HepG2 (cell line): ENCODE results near the gene TTPAL. TPM values are rescaled to one million over a fixed set of nuclear protein-coding genes. Genes with fewer than 3 reads are reported as not detected.

Source experiments
- AGO2 ChIP-seq: fragments of 200-400 bp; formaldehyde crosslinking; optimal IDR thresholded peaks from 2 replicates; pipeline ENCODE3; 2017; ENCODE audit warnings: mild to moderate bottlenecking, low read depth, low read length, moderate library complexity
- AHR ChIP-seq: IDR thresholded peaks from 2 replicates; pipeline ENCODE4 v1.6.1; 2018; ENCODE audit warnings: missing genetic modification reagents, missing compliant biosample characterization
- ASH2L ChIP-seq: fragments of 300-600, 200-600 bp; sonication (generic); IDR thresholded peaks from 2 replicates; pipeline ENCODE4 v1.7.0; 2017; ENCODE audit warnings: low read depth, mild to moderate bottlenecking, moderate library complexity, mixed read lengths, low read length; ENCODE audit not compliant: insufficient read length
- ATF2 ChIP-seq: sonication (generic); formaldehyde crosslinking; IDR thresholded peaks from 2 replicates; pipeline ENCODE4 v1.4.0; 2020; ENCODE audit warnings: missing genetic modification reagents
- ATF7-NPFF ChIP-seq: sonication (generic); formaldehyde crosslinking; IDR thresholded peaks from 2 replicates; pipeline ENCODE4 v1.8.1; 2023; ENCODE audit warnings: mild to moderate bottlenecking, low read depth, missing genetic modification reagents, moderate library complexity
- BATF2 ChIP-seq: sonication (generic); formaldehyde crosslinking; IDR thresholded peaks from 2 replicates; pipeline ENCODE4 v1.8.0; 2022; ENCODE audit warnings: mild to moderate bottlenecking, missing genetic modification reagents, moderate library complexity
- FOXJ3 ChIP-seq: sonication (generic); formaldehyde crosslinking; IDR thresholded peaks from 2 replicates; pipeline ENCODE4 v1.4.0; 2020; ENCODE audit warnings: missing genetic modification reagents, mild to moderate bottlenecking, borderline replicate concordance
- REL ChIP-seq: sonication (generic); formaldehyde crosslinking; conservative IDR thresholded peaks from 2 replicates; pipeline ENCODE4 v1.8.0; 2022; ENCODE audit warnings: mild to moderate bottlenecking, missing genetic modification reagents, moderate library complexity
- RORA ChIP-seq: sonication (generic); formaldehyde crosslinking; IDR thresholded peaks from 2 replicates; pipeline ENCODE4 v1.5.0; 2020; ENCODE audit warnings: mild to moderate bottlenecking, missing genetic modification reagents, moderate library complexity
- SMARCC2 ChIP-seq: fragments of 450-650 bp; IDR thresholded peaks from 2 replicates; pipeline ENCODE4 v1.6.1; 2017; ENCODE audit warnings: antibody characterized with exemption, mild to moderate bottlenecking
- SPEN ChIP-seq: sonication (generic); formaldehyde crosslinking; IDR thresholded peaks from 2 replicates; pipeline ENCODE4 v1.5.1; 2020; ENCODE audit warnings: low read depth, mild to moderate bottlenecking, missing genetic modification reagents
- TFDP1 ChIP-seq: IDR thresholded peaks from 2 replicates; pipeline ENCODE4 v1.6.1; 2016; ENCODE audit warnings: missing compliant biosample characterization, missing genetic modification reagents, borderline replicate concordance
- ZNF292 ChIP-seq: sonication (generic); formaldehyde crosslinking; IDR thresholded peaks from 2 replicates; pipeline ENCODE4 v1.8.1; 2022; ENCODE audit warnings: mild to moderate bottlenecking, low read depth, missing genetic modification reagents, borderline replicate concordance
- ZNF569 ChIP-seq: sonication (generic); formaldehyde crosslinking; IDR thresholded peaks from 2 replicates; pipeline ENCODE4 v1.5.0; 2020; ENCODE audit warnings: mild to moderate bottlenecking, missing genetic modification reagents, moderate library complexity, borderline replicate concordance
- polyA plus RNA-seq, 8 experiments: library from polyadenylated mRNA; depleted of rRNA in 3 of 8; stranded (reverse) in 7 of 8; unstranded in 1 of 8; fragments of >200 nt; fragmentation: Illumina TruSeq in 4 of 8; extraction: Trizol in 4 of 8; gene quantifications; 2 replicates each; pipeline versions ENCODE4 v1.2.1 to v1.2.3, GENCODE V29; 2011 to 2016; ENCODE audit warnings: low read depth in 4 of 8, missing spikeins in 1 of 8, mixed read lengths in 1 of 8; ENCODE audit not compliant: insufficient read depth in 1 of 8
- total RNA-seq, 5 experiments: library from RNA; depleted of rRNA; stranded (reverse); fragments of >200 nt; fragmentation: Illumina TruSeq; extraction: Trizol; gene quantifications; 2 replicates each; pipeline ENCODE4 v1.2.3, GENCODE V29; 2016; ENCODE audit warnings: low read depth in 1 of 5
- TF ChIP-seq, protein P1 (sequence below): sonication (generic); formaldehyde crosslinking; IDR thresholded peaks from one replicate; pipeline ENCODE4 v1.5.1; 2020; ENCODE audit warnings: mild to moderate bottlenecking, missing genetic modification reagents; ENCODE audit errors: not compliant biosample characterization

Gene TTPAL
- total and polyA plus RNA-seq, 2 of the 13 experiments (the other 11 are each of a cell fraction or from before 2014, with no cell fraction given): 4.3 to 18.8 TPM

DNA sequence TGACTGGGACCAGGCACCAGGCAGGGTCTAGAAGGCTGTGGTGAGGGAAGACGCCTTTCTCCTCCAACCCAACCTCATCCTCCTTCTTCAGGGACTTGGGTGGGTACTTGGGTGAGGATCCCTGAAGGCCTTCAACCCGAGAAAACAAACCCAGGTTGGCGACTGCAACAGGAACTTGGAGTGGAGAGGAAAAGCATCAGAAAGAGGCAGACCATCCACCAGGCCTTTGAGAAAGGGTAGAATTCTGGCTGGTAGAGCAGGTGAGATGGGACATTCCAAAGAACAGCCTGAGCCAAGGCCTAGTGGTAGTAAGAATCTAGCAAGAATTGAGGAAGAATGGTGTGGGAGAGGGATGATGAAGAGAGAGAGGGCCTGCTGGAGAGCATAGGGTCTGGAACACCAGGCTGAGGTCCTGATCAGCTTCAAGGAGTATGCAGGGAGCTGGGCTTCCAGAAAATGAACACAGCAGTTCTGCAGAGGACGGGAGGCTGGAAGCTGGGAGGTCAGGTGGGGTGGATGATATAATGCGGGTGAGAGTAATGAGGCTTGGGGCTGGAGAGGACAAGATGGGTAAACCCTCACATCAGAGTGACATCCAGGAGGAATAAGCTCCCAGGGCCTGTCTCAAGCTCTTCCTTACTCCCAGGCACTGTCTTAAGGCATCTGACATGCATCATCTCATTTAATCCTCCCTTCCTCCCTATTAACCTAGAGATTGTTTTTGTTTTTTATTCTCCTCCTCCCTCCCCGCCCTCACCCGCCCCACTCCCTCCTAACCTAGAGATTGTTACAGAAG, 45.2 kb upstream of the TTPAL start (continued):
- TF ChIP-seq, protein P1, sequence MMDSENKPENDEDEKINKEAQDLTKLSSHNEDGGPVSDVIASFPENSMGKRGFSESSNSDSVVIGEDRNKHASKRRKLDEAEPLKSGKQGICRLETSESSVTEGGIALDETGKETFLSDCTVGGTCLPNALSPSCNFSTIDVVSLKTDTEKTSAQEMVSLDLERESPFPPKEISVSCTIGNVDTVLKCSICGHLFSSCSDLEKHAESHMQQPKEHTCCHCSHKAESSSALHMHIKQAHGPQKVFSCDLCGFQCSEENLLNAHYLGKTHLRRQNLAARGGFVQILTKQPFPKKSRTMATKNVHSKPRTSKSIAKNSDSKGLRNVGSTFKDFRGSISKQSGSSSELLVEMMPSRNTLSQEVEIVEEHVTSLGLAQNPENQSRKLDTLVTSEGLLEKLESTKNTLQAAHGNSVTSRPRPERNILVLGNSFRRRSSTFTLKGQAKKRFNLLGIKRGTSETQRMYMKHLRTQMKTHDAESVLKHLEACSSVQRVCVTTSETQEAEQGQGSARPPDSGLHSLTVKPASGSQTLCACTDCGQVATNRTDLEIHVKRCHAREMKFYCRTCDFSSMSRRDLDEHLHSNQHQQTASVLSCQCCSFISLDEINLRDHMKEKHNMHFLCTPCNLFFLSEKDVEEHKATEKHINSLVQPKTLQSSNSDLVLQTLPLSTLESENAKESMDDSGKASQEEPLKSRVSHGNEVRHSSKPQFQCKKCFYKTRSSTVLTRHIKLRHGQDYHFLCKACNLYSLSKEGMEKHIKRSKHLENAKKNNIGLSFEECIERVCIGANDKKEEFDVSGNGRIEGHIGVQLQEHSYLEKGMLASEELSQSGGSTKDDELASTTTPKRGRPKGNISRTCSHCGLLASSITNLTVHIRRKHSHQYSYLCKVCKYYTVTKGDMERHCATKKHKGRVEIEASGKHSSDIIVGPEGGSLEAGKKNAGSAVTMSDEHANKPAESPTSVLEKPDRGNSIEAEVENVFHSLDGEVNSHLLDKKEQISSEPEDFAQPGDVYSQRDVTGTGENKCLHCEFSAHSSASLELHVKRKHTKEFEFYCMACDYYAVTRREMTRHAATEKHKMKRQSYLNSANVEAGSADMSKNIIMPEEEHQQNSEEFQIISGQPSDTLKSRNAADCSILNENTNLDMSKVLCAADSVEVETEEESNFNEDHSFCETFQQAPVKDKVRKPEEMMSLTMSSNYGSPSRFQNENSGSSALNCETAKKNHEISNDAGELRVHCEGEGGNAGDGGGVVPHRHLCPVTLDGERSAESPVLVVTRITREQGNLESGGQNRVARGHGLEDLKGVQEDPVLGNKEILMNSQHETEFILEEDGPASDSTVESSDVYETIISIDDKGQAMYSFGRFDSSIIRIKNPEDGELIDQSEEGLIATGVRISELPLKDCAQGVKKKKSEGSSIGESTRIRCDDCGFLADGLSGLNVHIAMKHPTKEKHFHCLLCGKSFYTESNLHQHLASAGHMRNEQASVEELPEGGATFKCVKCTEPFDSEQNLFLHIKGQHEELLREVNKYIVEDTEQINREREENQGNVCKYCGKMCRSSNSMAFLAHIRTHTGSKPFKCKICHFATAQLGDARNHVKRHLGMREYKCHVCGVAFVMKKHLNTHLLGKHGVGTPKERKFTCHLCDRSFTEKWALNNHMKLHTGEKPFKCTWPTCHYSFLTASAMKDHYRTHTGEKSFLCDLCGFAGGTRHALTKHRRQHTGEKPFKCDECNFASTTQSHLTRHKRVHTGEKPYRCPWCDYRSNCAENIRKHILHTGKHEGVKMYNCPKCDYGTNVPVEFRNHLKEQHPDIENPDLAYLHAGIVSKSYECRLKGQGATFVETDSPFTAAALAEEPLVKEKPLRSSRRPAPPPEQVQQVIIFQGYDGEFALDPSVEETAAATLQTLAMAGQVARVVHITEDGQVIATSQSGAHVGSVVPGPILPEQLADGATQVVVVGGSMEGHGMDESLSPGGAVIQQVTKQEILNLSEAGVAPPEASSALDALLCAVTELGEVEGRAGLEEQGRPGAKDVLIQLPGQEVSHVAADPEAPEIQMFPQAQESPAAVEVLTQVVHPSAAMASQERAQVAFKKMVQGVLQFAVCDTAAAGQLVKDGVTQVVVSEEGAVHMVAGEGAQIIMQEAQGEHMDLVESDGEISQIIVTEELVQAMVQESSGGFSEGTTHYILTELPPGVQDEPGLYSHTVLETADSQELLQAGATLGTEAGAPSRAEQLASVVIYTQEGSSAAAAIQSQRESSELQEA (CRISPR knock-in tag): no peak
- TF ChIP-seq AGO2: no peak
- no peak for TF ChIP-seq SPEN (CRISPR knock-in tag)
- no peak for TF ChIP-seq AHR (CRISPR knock-in tag)
- TF ChIP-seq ATF7-NPFF (CRISPR knock-in tag): no peak
- TF ChIP-seq BATF2: peak; percentile 83; the same call in 1 of the 2 replicates
- no peak for TF ChIP-seq ATF2 (CRISPR knock-in tag)
- peak; percentile 86 for TF ChIP-seq REL
- no peak for TF ChIP-seq FOXJ3 (CRISPR knock-in tag)
- no peak for TF ChIP-seq ASH2L
- no peak for TF ChIP-seq RORA (CRISPR knock-in tag)
- TF ChIP-seq TFDP1: no peak
- no peak for TF ChIP-seq ZNF292 (CRISPR knock-in tag)
- no peak for TF ChIP-seq ZNF569 (CRISPR knock-in tag)
- no peak for TF ChIP-seq SMARCC2
